Measurements from ENCODE around the gene NR4A2.
"Not testable (repeated sequence)": the region's sequence is repeated elsewhere in the genome, so short reads cannot be mapped to it uniquely, and the experiment has no call there.

NR4A2 gene

GRCh38 chr2:156321243-156321904 is 11.1 kb downstream of the NR4A2 start:
- DNase-seq (ENCODE audit: low read depth) = no peak

GRCh38 chr2:156320486-156321098 is 11.9 kb downstream of the NR4A2 start:
- DNase-seq (ENCODE audit: low read depth) = no peak

- DNase-seq (ENCODE audit: low read depth) = no peak
These were observed 12.6 kb downstream of the NR4A2 start for GRCh38 chr2:156319811-156320485.

- no peak for DNase-seq (ENCODE audit: low read depth)
These were observed 14.9 kb downstream of the NR4A2 start for GRCh38 chr2:156317631-156318030.

- no peak for DNase-seq (ENCODE audit: low read depth)
These were observed 20.5 kb downstream of the NR4A2 start for GRCh38 chr2:156311976-156312375.

- no peak for DNase-seq (ENCODE audit: low read depth)
These were observed 21.7 kb downstream of the NR4A2 start for GRCh38 chr2:156310773-156311172.

GRCh38 chr2:156309917-156310316 is 22.6 kb downstream of the NR4A2 start:
- no peak for DNase-seq (ENCODE audit: low read depth)

- DNase-seq (ENCODE audit: low read depth) = no peak
These were observed 23.4 kb downstream of the NR4A2 start for GRCh38 chr2:156309167-156309566.

GRCh38 chr2:156306821-156307220 is 25.7 kb downstream of the NR4A2 start:
- DNase-seq (ENCODE audit: low read depth) = no peak

GRCh38 chr2:156305121-156305520 is 27.4 kb downstream of the NR4A2 start:
- DNase-seq (ENCODE audit: low read depth) = no peak

- DNase-seq (ENCODE audit: low read depth) = no peak
These were observed 32.2 kb downstream of the NR4A2 start for GRCh38 chr2:156300337-156300736.

- no peak for DNase-seq (ENCODE audit: low read depth)
These were observed 37.5 kb downstream of the NR4A2 start for GRCh38 chr2:156294945-156295580.

GRCh38 chr2:156293382-156293781 is 39.1 kb downstream of the NR4A2 start:
- not testable (repeated sequence) for DNase-seq (ENCODE audit: low read depth)

- DNase-seq (ENCODE audit: low read depth) = no peak
These were observed 52.9 kb downstream of the NR4A2 start for GRCh38 chr2:156279446-156280150.

All from activated gamma-delta T cell treated with anti-CD3 and anti-CD28 coated beads, Interleukin-2, amount 50 U/mL, for 16 hours (primary cell).